Measurements from ENCODE around the gene NID1. TPM values are rescaled to one million over a fixed set of nuclear protein-coding genes. Genes with fewer than 3 reads are reported as not detected.

NID1 gene
- total and polyA plus RNA-seq, 4 donors: 21.2 to 90.1 (median 55.2) TPM

DNA sequence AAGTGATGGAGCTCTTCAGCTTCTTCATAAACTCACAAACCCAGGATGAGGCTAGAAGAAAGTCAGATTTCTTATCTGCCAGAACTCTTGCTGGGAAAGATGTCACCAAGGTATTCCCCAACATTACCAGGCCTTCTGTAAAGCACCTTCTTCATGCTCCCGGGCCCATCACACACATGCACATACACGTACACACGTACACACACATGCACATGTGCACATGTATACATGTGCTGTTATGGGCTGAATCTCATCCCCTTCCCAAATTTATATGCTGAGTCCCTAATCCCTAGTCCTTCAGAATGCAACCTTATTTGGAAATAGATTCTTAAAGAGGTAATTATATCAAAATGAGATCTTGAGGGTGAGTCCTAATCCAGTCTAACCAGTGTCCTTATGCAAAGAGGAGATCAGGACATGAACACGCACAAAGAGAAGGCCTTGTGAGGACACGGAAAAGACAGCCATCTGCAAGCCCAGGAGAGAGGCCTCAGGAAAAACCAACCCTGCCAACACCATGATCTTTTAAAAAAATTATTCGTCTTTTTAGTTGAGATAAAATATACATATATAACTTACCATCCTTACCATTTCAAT is 121.8 kb downstream of the NID1 start:
- TF ChIP-seq EGR1 (IDR thresholded peaks at IDR 0.05; ENCODE audit: low read depth in 2 of 2) (no peak), RXRA (IDR thresholded peaks at IDR 0.05) (no peak), RAD21 (IDR thresholded peaks at IDR 0.05) (no peak), TAF1 (conservative IDR thresholded peaks at IDR 0.05) (no peak), YY1 (IDR thresholded peaks at IDR 0.05) (no peak), FOXA1 (IDR thresholded peaks at IDR 0.05) (no peak), JUND (IDR thresholded peaks at IDR 0.05) (no peak), HNF4A (conservative IDR thresholded peaks at IDR 0.05) (no peak)
- TF ChIP-seq, protein P1, sequence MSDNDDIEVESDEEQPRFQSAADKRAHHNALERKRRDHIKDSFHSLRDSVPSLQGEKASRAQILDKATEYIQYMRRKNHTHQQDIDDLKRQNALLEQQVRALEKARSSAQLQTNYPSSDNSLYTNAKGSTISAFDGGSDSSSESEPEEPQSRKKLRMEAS (IDR thresholded peaks at IDR 0.05): no peak
- TF ChIP-seq, protein P2, sequence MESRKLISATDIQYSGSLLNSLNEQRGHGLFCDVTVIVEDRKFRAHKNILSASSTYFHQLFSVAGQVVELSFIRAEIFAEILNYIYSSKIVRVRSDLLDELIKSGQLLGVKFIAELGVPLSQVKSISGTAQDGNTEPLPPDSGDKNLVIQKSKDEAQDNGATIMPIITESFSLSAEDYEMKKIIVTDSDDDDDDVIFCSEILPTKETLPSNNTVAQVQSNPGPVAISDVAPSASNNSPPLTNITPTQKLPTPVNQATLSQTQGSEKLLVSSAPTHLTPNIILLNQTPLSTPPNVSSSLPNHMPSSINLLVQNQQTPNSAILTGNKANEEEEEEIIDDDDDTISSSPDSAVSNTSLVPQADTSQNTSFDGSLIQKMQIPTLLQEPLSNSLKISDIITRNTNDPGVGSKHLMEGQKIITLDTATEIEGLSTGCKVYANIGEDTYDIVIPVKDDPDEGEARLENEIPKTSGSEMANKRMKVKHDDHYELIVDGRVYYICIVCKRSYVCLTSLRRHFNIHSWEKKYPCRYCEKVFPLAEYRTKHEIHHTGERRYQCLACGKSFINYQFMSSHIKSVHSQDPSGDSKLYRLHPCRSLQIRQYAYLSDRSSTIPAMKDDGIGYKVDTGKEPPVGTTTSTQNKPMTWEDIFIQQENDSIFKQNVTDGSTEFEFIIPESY (IDR thresholded peaks at IDR 0.05): no peak
- TF ChIP-seq, protein P3, sequence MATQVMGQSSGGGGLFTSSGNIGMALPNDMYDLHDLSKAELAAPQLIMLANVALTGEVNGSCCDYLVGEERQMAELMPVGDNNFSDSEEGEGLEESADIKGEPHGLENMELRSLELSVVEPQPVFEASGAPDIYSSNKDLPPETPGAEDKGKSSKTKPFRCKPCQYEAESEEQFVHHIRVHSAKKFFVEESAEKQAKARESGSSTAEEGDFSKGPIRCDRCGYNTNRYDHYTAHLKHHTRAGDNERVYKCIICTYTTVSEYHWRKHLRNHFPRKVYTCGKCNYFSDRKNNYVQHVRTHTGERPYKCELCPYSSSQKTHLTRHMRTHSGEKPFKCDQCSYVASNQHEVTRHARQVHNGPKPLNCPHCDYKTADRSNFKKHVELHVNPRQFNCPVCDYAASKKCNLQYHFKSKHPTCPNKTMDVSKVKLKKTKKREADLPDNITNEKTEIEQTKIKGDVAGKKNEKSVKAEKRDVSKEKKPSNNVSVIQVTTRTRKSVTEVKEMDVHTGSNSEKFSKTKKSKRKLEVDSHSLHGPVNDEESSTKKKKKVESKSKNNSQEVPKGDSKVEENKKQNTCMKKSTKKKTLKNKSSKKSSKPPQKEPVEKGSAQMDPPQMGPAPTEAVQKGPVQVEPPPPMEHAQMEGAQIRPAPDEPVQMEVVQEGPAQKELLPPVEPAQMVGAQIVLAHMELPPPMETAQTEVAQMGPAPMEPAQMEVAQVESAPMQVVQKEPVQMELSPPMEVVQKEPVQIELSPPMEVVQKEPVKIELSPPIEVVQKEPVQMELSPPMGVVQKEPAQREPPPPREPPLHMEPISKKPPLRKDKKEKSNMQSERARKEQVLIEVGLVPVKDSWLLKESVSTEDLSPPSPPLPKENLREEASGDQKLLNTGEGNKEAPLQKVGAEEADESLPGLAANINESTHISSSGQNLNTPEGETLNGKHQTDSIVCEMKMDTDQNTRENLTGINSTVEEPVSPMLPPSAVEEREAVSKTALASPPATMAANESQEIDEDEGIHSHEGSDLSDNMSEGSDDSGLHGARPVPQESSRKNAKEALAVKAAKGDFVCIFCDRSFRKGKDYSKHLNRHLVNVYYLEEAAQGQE (IDR thresholded peaks at IDR 0.05): no peak
- Histone ChIP-seq H3K4me1 (ENCODE audit: control insufficient read depth in 4 of 4, insufficient read depth in 4 of 4, low read length in 3 of 4) (peaks cover 17 to 54% (median 29%) of the 10 kb centered on the region in 4 donors), H3K27me3 (ENCODE audit: control insufficient read depth in 4 of 4, insufficient read depth in 4 of 4, low read length in 3 of 4) (no peaks in the 10 kb centered on the region), H3K9me3 (ENCODE audit: control insufficient read depth in 4 of 4, low read length in 3 of 4) (no peaks in the 10 kb centered on the region), H3K9ac (ENCODE audit: low read depth in 1 of 2, low read length in 2 of 2) (no peak overlapping the region), H3K27ac (ENCODE audit: low read depth in 1 of 2, low read length in 2 of 2) (peak overlapping the region in 1 of 2 donors; percentile 62), H3K4me3 (ENCODE audit: low read depth in 1 of 3, low read length in 3 of 3) (no peak overlapping the region), H3K36me3 (ENCODE audit: control insufficient read depth in 4 of 4, insufficient read depth in 3 of 4, low read depth in 1 of 4, low read length in 3 of 4) (no peaks in the 10 kb centered on the region)
- WGBS: 95% methylated on average over 6 of the region's 6 CpGs
- DNase-seq (ENCODE audit: low spot score): no peak

DNA sequence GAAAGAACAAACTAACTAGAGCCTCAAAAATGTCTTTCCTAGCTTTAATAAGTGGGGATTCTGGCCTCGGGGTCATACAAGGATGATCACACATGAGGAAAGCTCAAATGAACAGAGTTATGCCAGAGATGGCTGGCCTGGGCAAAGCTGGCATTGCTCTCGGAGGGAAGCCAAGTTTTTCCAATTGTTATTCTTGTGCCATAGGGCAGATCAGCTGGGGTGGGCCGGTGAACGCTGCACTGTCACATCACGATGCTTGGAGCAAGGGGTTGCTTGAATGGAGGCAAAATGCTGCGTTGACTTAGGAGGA is 122.3 kb downstream of the NID1 start:
- WGBS: 62% methylated on average over 6 of the region's 6 CpGs
- H3K27me3 ChIP-seq (ENCODE audit: control insufficient read depth in 4 of 4, insufficient read depth in 4 of 4, low read length in 3 of 4): no peaks in the 10 kb centered on the region
- no peak overlapping the region for H3K4me3 ChIP-seq (ENCODE audit: low read depth in 1 of 3, low read length in 3 of 3)
- no peaks in the 10 kb centered on the region for H3K9me3 ChIP-seq (ENCODE audit: control insufficient read depth in 4 of 4, low read length in 3 of 4)
- no peak for DNase-seq (ENCODE audit: low spot score)
- H3K36me3 ChIP-seq (ENCODE audit: control insufficient read depth in 4 of 4, insufficient read depth in 3 of 4, low read depth in 1 of 4, low read length in 3 of 4): no peaks in the 10 kb centered on the region
- peak overlapping the region; percentile 43 to 62 for H3K27ac ChIP-seq (ENCODE audit: low read depth in 1 of 2, low read length in 2 of 2)
- TF ChIP-seq HNF4A (conservative IDR thresholded peaks at IDR 0.05) (peak in 1 of 2 donors; percentile 2), YY1 (IDR thresholded peaks at IDR 0.05) (no peak)
- H3K4me1 ChIP-seq (ENCODE audit: control insufficient read depth in 4 of 4, insufficient read depth in 4 of 4, low read length in 3 of 4): peaks cover 12 to 49% (median 25%) of the 10 kb centered on the region in 4 donors
- H3K9ac ChIP-seq (ENCODE audit: low read depth in 1 of 2, low read length in 2 of 2): no peak overlapping the region
